ENCODE measurements around the gene LEMD3. TPM values are rescaled to one million over a fixed set of nuclear protein-coding genes. Genes with fewer than 3 reads are reported as not detected.

Gene LEMD3
- total and polyA plus RNA-seq, 2 experiments from 2014 or later = 15.4 to 56.7 TPM

GRCh38 chr12:65259501-65259900 is 90.1 kb downstream of the LEMD3 start:
- Histone ChIP-seq H3F3A (replicated peaks; ENCODE audit: low read depth) (no peaks in the 10 kb centered on the region), H3K4me2 (no peak overlapping the region), H3K36me3 (ENCODE audit: insufficient read depth) (no peaks in the 10 kb centered on the region), H3K27ac (ENCODE audit: low read depth) (no peak overlapping the region), H3K79me2 (replicated peaks; ENCODE audit: insufficient read depth) (no peaks in the 10 kb centered on the region), H3K4me3 (no peak overlapping the region), H2AFZ (no peak overlapping the region), H4K20me1 (replicated peaks; ENCODE audit: insufficient read depth) (no peaks in the 10 kb centered on the region), H3K9me2 (ENCODE audit: insufficient read depth) (no peaks in the 10 kb centered on the region), H3K4me1 (ENCODE audit: insufficient read depth) (no peaks in the 10 kb centered on the region), H3K27me3 (ENCODE audit: insufficient read depth) (no peaks in the 10 kb centered on the region)
- no peaks in the 10 kb centered on the region for H3K27me3 Mint-ChIP-seq (ENCODE audit: insufficient read depth, low read depth, poor library complexity)
- H3K9me3 Mint-ChIP-seq = no peaks in the 10 kb centered on the region
- no peak overlapping the region for H3K4me3 Mint-ChIP-seq
- H3K36me3 Mint-ChIP-seq (ENCODE audit: low read depth) = no peaks in the 10 kb centered on the region
- peaks cover 3% of the 10 kb centered on the region; the same call in 2 of the 3 replicates for H3K4me1 Mint-ChIP-seq
- DNase-seq (ENCODE audit: low spot score) (no peak), ATAC-seq (no peak)
- no peak overlapping the region for H3K27ac Mint-ChIP-seq
- TF ChIP-seq ETS1 (IDR thresholded peaks at IDR 0.05) = no peak
- TF ChIP-seq ZNF331 (CRISPR knock-in tag; IDR thresholded peaks at IDR 0.05; ENCODE audit: low read depth) = no peak
- TF ChIP-seq JUNB (IDR thresholded peaks at IDR 0.05; ENCODE audit: unreplicated experiment) = no peak
- no peak for TF ChIP-seq ZNF462 (CRISPR knock-in tag; IDR thresholded peaks at IDR 0.05)
- no peak for TF ChIP-seq CTCF (conservative IDR thresholded peaks at IDR 0.05; ENCODE audit: low read depth in 2 of 2)
- no peak for TF ChIP-seq POLR2AphosphoS5 (IDR thresholded peaks at IDR 0.05; ENCODE audit: low read depth)
- no peak for TF ChIP-seq REST (IDR thresholded peaks at IDR 0.05; ENCODE audit: unreplicated experiment)
- no peak for TF ChIP-seq EZH2phosphoT487 (IDR thresholded peaks at IDR 0.05; ENCODE audit: unreplicated experiment)
- no peak for TF ChIP-seq ZNF114 (CRISPR knock-in tag; IDR thresholded peaks at IDR 0.05)
- no peak for TF ChIP-seq NANOG (IDR thresholded peaks at IDR 0.05; ENCODE audit: borderline replicate concordance)
- no peak for TF ChIP-seq STAT1 (IDR thresholded peaks at IDR 0.05; ENCODE audit: unreplicated experiment)
- no peak for TF ChIP-seq CREB1 (CRISPR knock-in tag; IDR thresholded peaks at IDR 0.05; ENCODE audit: low read depth)
- TF ChIP-seq EZH2 (IDR thresholded peaks at IDR 0.05; ENCODE audit: low read depth, unreplicated experiment) = no peak
